Upper lobe of left lung (tissue), 4 donors: ENCODE results near the gene DHTKD1.

ENCODE experiments used
- CTCF ChIP-seq, 6 experiments: fragments of 450-650 bp in 4 of 6; fragments of 200-600 bp in 2 of 6; sonication (generic) in 2 of 6; IDR thresholded peaks; one replicate each; pipeline ENCODE4 v1.5.1; 2016 to 2019; ENCODE audit warnings: antibody characterized with exemption in 6 of 6
- POLR2A ChIP-seq, 4 donors: fragments of 450-650 bp; IDR thresholded peaks; one replicate each; pipeline ENCODE4 v1.5.1; 2016 to 2017; ENCODE audit warnings: antibody characterized with exemption in 4 of 4, mild to moderate bottlenecking in 2 of 4

- no peak for TF ChIP-seq POLR2A (IDR thresholded peaks at IDR 0.05)
- TF ChIP-seq CTCF (IDR thresholded peaks at IDR 0.05) = no peak
Observed at GRCh38 chr10:12107781-12108180, 39.0 kb downstream of the DHTKD1 start.
